Left cardiac atrium (tissue), 4 donors: ENCODE measurements around the gene VAC14. TPM values are rescaled to one million over a fixed set of nuclear protein-coding genes. Genes with fewer than 3 reads are reported as not detected.
A peak's percentile ranks its signal among the peaks of the same experiment; 100 is the strongest.

Source experiments
- ATAC-seq, 2 donors: fragments of 200-7000 bp; cut with Tn5 transposase; one replicate each; pipeline ENCODE4 v1.9.1; 2020; ENCODE audit warnings: mild to moderate bottlenecking in 2 of 2, moderate library complexity in 2 of 2
- DNase-seq: peaks from one replicate; pipeline ENCODE4 v3.0.0-alpha.2; 2020
- intact Hi-C, 2 donors: fragments of 100-400 bp; cut with DNase I; formaldehyde crosslinking; loops; one replicate each; pipeline versions ENCODE4 v1.14.1 to v1.15.1; 2022 to 2023
- total RNA-seq, 2 donors: library from RNA; stranded (reverse); fragmentation: NEBNext Ultra II Directional; extraction: Animal tissue kit (Norgen Biotek cat#: 25700); gene quantifications; one replicate each; pipeline ENCODE4 v1.2.1, GENCODE V29; 2021
- donor health status: DM: no; HTN: yes; CAD: no.
- donor health status: DM: no; HTN: yes; CAD: no; lungs with severe emphysema.
- donor health status: DM: yes; HTN: yes; CAD: no.
- donor health status: Dilated cardiomyopathy.

Gene VAC14
- total RNA-seq, 2 donors from 2014 or later: 19.4 to 20.2 TPM

GRCh38 chr16:70715860-70716357, 85.0 kb downstream of the VAC14 start:
- ATAC-seq (no peak), DNase-seq (no peak)
- intact Hi-C loops: no loop called here

- ATAC-seq (peak; percentile 87 to 94), DNase-seq (peak; percentile 90)
- intact Hi-C loops: no loop called here
These were observed 85.7 kb downstream of the VAC14 start for GRCh38 chr16:70715055-70715858.

GRCh38 chr16:70714581-70715054, 86.3 kb downstream of the VAC14 start:
- intact Hi-C loops: no loop called here
- peak in 1 of 2 donors; percentile 40 for ATAC-seq
- no peak for DNase-seq

- no peak for DNase-seq
- ATAC-seq: no peak
- intact Hi-C loops: no loop called here
These were observed 87.1 kb downstream of the VAC14 start for GRCh38 chr16:70713824-70714223.

GRCh38 chr16:70713342-70713741, 87.6 kb downstream of the VAC14 start:
- ATAC-seq (no peak), DNase-seq (no peak)
- intact Hi-C loops: no loop called here

GRCh38 chr16:70712942-70713341, 88.0 kb downstream of the VAC14 start:
- ATAC-seq (no peak), DNase-seq (no peak)
- intact Hi-C loops: no loop called here

- ATAC-seq (no peak), DNase-seq (no peak)
- intact Hi-C loops: no loop called here
These were observed 88.6 kb downstream of the VAC14 start for GRCh38 chr16:70712359-70712758.

GRCh38 chr16:70711211-70712031, 89.5 kb downstream of the VAC14 start:
- intact Hi-C loops: no loop called here
- ATAC-seq: no peak

GRCh38 chr16:70710422-70711210, 90.3 kb downstream of the VAC14 start:
- ATAC-seq (no peak), DNase-seq (no peak)
- intact Hi-C loops: no loop called here

More at GRCh38 chr16:70711211-70712031, 89.5 kb downstream of the VAC14 start:
- no peak for DNase-seq

GRCh38 chr16:70709942-70710341, 91.0 kb downstream of the VAC14 start:
- no peak for DNase-seq
- ATAC-seq: no peak
- intact Hi-C loops: no loop called here

GRCh38 chr16:70709457-70709856, 91.5 kb downstream of the VAC14 start:
- intact Hi-C loops: no loop called here
- ATAC-seq (no peak), DNase-seq (no peak)

- intact Hi-C loops: no loop called here
- ATAC-seq (no peak), DNase-seq (no peak)
These were observed 92.4 kb downstream of the VAC14 start for GRCh38 chr16:70708366-70709246.

- DNase-seq: no peak
- peak; percentile 2 to 7 for ATAC-seq
- intact Hi-C loops: no loop called here
These were observed 94.0 kb downstream of the VAC14 start for GRCh38 chr16:70706948-70707465.

GRCh38 chr16:70705056-70705455, 95.9 kb downstream of the VAC14 start:
- ATAC-seq: no peak
- intact Hi-C loops: no loop called here
- no peak for DNase-seq

- ATAC-seq (no peak), DNase-seq (no peak)
- intact Hi-C loops: loop anchor here in 1 of 2 donors (5.0 kb wide), 1 partner anchor 33 kb away; no protein-coding TSS in a partner anchor
These were observed 96.4 kb downstream of the VAC14 start for GRCh38 chr16:70704586-70704985.

- no peak for ATAC-seq
- intact Hi-C loops: loop anchor here in 1 of 2 donors (5.0 kb wide), 1 partner anchor 33 kb away; no protein-coding TSS in a partner anchor
- no peak for DNase-seq
These were observed 97.0 kb downstream of the VAC14 start for GRCh38 chr16:70703835-70704381.

GRCh38 chr16:70703041-70703834, 97.7 kb downstream of the VAC14 start:
- intact Hi-C loops: loop anchor here in 1 of 2 donors (5.0 kb wide), 1 partner anchor 34 kb away; no protein-coding TSS in a partner anchor
- DNase-seq: peak; percentile 72
- peak; percentile 64 to 74 for ATAC-seq
